HCT116 (cell line): Measurements from ENCODE around the gene EVX2. TPM values are rescaled to one million over a fixed set of nuclear protein-coding genes. Genes with fewer than 3 reads are reported as not detected.

Experiments
- ATAC-seq: fragments of 200-7000 bp; cut with Tn5 transposase; 2 replicates; pipeline ENCODE4 v1.9.1; 2020; ENCODE audit warnings: mild to moderate bottlenecking, moderate library complexity
- BruUV-seq: library from RNA; stranded (reverse); fragments of 400-500 nt; replicated peaks from 2 replicates; lab custom pipeline; 2021; lab: Mats Ljungman, UMichigan
- CTCF ChIA-PET: fragments of 300-600 bp; sonication (Branson Sonifier 250); formaldehyde crosslinking; loops from one replicate; lab custom pipeline; 2021; ENCODE audit warnings: antibody characterized with exemption; lab: Charles Lee
- POLR2A ChIA-PET: fragments of 300-600, 350-600 bp; sonication (Branson Sonifier 250); formaldehyde crosslinking; loops from one replicate; lab custom pipeline; 2021; ENCODE audit warnings: antibody characterized with exemption; lab: Charles Lee
- RAD21 ChIA-PET, 2 experiments: fragments of 300-600 bp; sonication (Branson Sonifier 250); formaldehyde crosslinking; loops; one replicate each; lab custom pipeline; 2023; ENCODE audit warnings: low total read pairs in 2 of 2; ENCODE audit not compliant: uncharacterized antibody in 2 of 2, unreplicated experiment in 2 of 2, low non-redundant PET in 1 of 2; lab: Charles Lee
- DNase-seq: peaks from one replicate; pipeline ENCODE4 v3.0.0-alpha.2; 2010; ENCODE audit warnings: low read depth, low spot score
- H2AFZ ChIP-seq: fragments of 200-600 bp; shearing (Covaris generic), sonication (generic); 2 replicates; pipeline ENCODE4 v1.6.1; 2017; ENCODE audit warnings: low read depth, mixed run types, mixed read lengths, antibody characterized with exemption, low read length; ENCODE audit not compliant: poor library complexity, severe bottlenecking
- H3K27ac ChIP-seq: 2 replicates; pipeline ENCODE4 v1.5.1; 2012; ENCODE audit warnings: low read depth, low read length
- H3K27me3 ChIP-seq: fragments of 200-600 bp; sonication (generic); 2 replicates; pipeline ENCODE4 v1.6.1; 2016; ENCODE audit warnings: mixed run types, low read length, mixed read lengths; ENCODE audit not compliant: insufficient read depth
- H3K36me3 ChIP-seq, 2 experiments: fragments of 200-500 bp in 1 of 2; fragments of 200-600 bp in 1 of 2; sonication (Bioruptor generic) in 1 of 2; sonication (generic) in 1 of 2; 2 replicates each; pipeline versions ENCODE4 v1.5.1 to v1.6.1; 2014 to 2016; ENCODE audit warnings: low read length in 2 of 2, inconsistent platforms in 1 of 2, mixed read lengths in 1 of 2, mixed run types in 1 of 2; ENCODE audit not compliant: insufficient read depth in 2 of 2, control insufficient read depth in 1 of 2
- H3K4me1 ChIP-seq, 2 experiments: fragments of 200-600 bp in 1 of 2; sonication (generic) in 1 of 2; 2 replicates each; pipeline versions ENCODE4 v1.5.1 to v1.6.1; 2012 to 2017; ENCODE audit warnings: low read length in 2 of 2, inconsistent platforms in 1 of 2, mild to moderate bottlenecking in 1 of 2, mixed read lengths in 1 of 2, mixed run types in 1 of 2, moderate library complexity in 1 of 2; ENCODE audit not compliant: insufficient read depth in 2 of 2, control insufficient read depth in 1 of 2
- H3K4me2 ChIP-seq: fragments of 200-600 bp; sonication (generic); 2 replicates; pipeline ENCODE4 v1.6.1; 2017; ENCODE audit warnings: mixed run types, low read length, mixed read lengths
- H3K4me3 ChIP-seq, 2 experiments: fragments of 200-600 bp in 1 of 2; sonication (generic) in 1 of 2; replicated peaks in 1 of 2; 2 replicates each; pipeline ENCODE4 v1.5.1; 2011 to 2016; ENCODE audit warnings: low read length in 2 of 2, control low read depth in 1 of 2, low read depth in 1 of 2, mild to moderate bottlenecking in 1 of 2, mixed read lengths in 1 of 2, mixed run types in 1 of 2
- H3K79me2 ChIP-seq: fragments of 200-600 bp; sonication (generic); 2 replicates; pipeline ENCODE4 v1.6.1; 2017; ENCODE audit warnings: mild to moderate bottlenecking, mixed run types, low read length, moderate library complexity, mixed read lengths; ENCODE audit not compliant: insufficient read depth
- H3K9ac ChIP-seq: fragments of 200-600 bp; sonication (generic); 2 replicates; pipeline ENCODE4 v1.6.1; 2016; ENCODE audit warnings: low read length, mixed read lengths
- H3K9me2 ChIP-seq: fragments of 200-600 bp; sonication (generic), shearing (Covaris generic); 2 replicates; pipeline ENCODE4 v1.6.1; 2017; ENCODE audit warnings: mixed run types, mild to moderate bottlenecking, moderate library complexity; ENCODE audit not compliant: insufficient read depth
- H3K9me3 ChIP-seq, 2 experiments: fragments of 200-500 bp in 1 of 2; fragments of 200-600 bp in 1 of 2; sonication (Bioruptor generic) in 1 of 2; sonication (generic) in 1 of 2; 2 replicates each; pipeline ENCODE4 v1.6.1; 2014 to 2017; ENCODE audit warnings: low read length in 2 of 2, mixed read lengths in 2 of 2, inconsistent platforms in 1 of 2, low read depth in 1 of 2, mild to moderate bottlenecking in 1 of 2, mixed run types in 1 of 2, moderate library complexity in 1 of 2; ENCODE audit not compliant: control insufficient read depth in 1 of 2, insufficient read depth in 1 of 2
- H4K20me1 ChIP-seq: fragments of 200-600 bp; sonication (generic), shearing (Covaris generic); 2 replicates; pipeline ENCODE4 v1.6.1; 2017; ENCODE audit warnings: mixed run types, mild to moderate bottlenecking, moderate library complexity; ENCODE audit not compliant: insufficient read depth
- ELF1 ChIP-seq: IDR thresholded peaks from 2 replicates; pipeline ENCODE4 v1.6.1; 2012; ENCODE audit warnings: low read depth, borderline replicate concordance
- EZH2phosphoT487 ChIP-seq: fragments of 200-600 bp; IDR thresholded peaks from 2 replicates; pipeline ENCODE4 v1.6.1; 2018; ENCODE audit warnings: antibody characterized with exemption, borderline replicate concordance
- FOSL1 ChIP-seq: IDR thresholded peaks from 2 replicates; pipeline ENCODE4 v1.6.1; 2012; ENCODE audit warnings: low read depth
- SRF ChIP-seq: IDR thresholded peaks from 2 replicates; pipeline ENCODE4 v1.6.1; 2012; ENCODE audit warnings: low read depth
- YY1 ChIP-seq: IDR thresholded peaks from 2 replicates; pipeline ENCODE4 v1.6.1; 2011; ENCODE audit warnings: low read length, low read depth, moderate library complexity, mild to moderate bottlenecking; ENCODE audit not compliant: insufficient replicate concordance; ENCODE audit errors: extremely low read depth
- intact Hi-C: fragments of 100-400 bp; cut with micrococcal nuclease; formaldehyde crosslinking; loops from 2 replicates; pipeline ENCODE4 v1.10.0; 2022
- total RNA-seq: library from RNA; stranded (reverse); gene quantifications from one replicate; pipeline ENCODE4 v1.2.1, GENCODE V29; 2021; ENCODE audit not compliant: unreplicated experiment
- TF ChIP-seq, protein P1 (sequence below), 3 experiments: fragments of 200-600 bp in 1 of 3; sonication (generic) in 1 of 3; IDR thresholded peaks in 2 of 3; conservative IDR thresholded peaks in 1 of 3; 2 replicates each; pipeline ENCODE4 v1.5.1; 2012 to 2017; ENCODE audit warnings: low read depth in 2 of 3, low read length in 2 of 3, antibody characterized with exemption in 1 of 3, borderline replicate concordance in 1 of 3, control low read depth in 1 of 3, mild to moderate bottlenecking in 1 of 3, mixed read lengths in 1 of 3, mixed run types in 1 of 3, moderate library complexity in 1 of 3; ENCODE audit not compliant: insufficient read depth in 1 of 3
- TF ChIP-seq, protein P2 (sequence below): IDR thresholded peaks from 2 replicates; pipeline ENCODE4 v1.6.1; 2011; ENCODE audit warnings: mild to moderate bottlenecking, low read length, moderate library complexity; ENCODE audit not compliant: insufficient replicate concordance; ENCODE audit errors: extremely low read depth
- TF ChIP-seq, protein P3 (sequence below): IDR thresholded peaks from 2 replicates; pipeline ENCODE4 v1.6.1; 2012

Gene EVX2
- total RNA-seq, 1 experiment from 2014 or later = not detected

DNA sequence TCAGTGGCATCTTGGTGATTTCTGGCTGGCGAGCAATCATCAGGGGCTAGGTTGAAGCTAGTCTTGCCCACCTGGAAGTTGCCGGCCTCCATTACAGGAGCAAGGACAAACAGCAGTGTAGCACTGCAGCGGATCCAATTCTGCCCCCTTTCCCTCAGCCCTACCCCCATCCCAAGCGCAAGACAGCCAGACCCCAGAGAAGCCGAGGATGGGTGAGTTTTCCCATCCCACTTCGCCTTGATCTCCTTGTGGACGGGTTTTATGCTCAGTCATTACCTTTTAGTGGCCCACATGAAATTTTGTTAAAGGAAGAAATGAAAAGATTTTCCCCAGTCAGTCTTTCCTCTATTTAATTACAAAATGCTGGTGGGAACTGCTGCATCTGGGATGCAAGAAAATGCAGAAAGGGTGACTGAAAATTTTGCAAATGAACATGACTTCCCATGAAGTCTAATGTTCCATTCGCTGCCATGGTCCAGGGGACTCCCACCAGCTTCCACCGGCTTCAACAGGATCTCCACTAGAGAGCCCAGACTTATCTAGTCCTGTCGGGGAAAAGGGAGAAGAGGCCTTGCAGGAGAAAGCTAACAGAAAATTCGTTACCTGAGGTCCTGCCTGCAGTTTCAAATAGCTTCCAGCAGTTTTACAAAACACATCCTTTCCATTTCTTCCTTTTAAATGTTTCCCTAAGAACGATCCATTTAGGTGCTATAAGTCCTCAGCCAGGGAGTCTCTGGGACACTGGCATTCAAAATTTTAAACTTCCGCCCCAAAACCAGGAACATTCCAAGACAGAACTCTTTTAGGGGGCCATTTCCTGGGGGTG, 36.8 kb upstream of the EVX2 start:
- TF ChIP-seq, protein P1, sequence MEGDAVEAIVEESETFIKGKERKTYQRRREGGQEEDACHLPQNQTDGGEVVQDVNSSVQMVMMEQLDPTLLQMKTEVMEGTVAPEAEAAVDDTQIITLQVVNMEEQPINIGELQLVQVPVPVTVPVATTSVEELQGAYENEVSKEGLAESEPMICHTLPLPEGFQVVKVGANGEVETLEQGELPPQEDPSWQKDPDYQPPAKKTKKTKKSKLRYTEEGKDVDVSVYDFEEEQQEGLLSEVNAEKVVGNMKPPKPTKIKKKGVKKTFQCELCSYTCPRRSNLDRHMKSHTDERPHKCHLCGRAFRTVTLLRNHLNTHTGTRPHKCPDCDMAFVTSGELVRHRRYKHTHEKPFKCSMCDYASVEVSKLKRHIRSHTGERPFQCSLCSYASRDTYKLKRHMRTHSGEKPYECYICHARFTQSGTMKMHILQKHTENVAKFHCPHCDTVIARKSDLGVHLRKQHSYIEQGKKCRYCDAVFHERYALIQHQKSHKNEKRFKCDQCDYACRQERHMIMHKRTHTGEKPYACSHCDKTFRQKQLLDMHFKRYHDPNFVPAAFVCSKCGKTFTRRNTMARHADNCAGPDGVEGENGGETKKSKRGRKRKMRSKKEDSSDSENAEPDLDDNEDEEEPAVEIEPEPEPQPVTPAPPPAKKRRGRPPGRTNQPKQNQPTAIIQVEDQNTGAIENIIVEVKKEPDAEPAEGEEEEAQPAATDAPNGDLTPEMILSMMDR (IDR thresholded peaks at IDR 0.05 in 2 of 3, conservative IDR thresholded peaks at IDR 0.05 in 1 of 3; ENCODE audit: borderline replicate concordance in 1 of 3, insufficient read depth in 1 of 3, low read depth in 2 of 3, low read length in 2 of 3) = no peak
- TF ChIP-seq ELF1 (no peak), EZH2phosphoT487 (no peak), SRF (no peak), FOSL1 (no peak), YY1 (no peak)
- TF ChIP-seq, protein P2, sequence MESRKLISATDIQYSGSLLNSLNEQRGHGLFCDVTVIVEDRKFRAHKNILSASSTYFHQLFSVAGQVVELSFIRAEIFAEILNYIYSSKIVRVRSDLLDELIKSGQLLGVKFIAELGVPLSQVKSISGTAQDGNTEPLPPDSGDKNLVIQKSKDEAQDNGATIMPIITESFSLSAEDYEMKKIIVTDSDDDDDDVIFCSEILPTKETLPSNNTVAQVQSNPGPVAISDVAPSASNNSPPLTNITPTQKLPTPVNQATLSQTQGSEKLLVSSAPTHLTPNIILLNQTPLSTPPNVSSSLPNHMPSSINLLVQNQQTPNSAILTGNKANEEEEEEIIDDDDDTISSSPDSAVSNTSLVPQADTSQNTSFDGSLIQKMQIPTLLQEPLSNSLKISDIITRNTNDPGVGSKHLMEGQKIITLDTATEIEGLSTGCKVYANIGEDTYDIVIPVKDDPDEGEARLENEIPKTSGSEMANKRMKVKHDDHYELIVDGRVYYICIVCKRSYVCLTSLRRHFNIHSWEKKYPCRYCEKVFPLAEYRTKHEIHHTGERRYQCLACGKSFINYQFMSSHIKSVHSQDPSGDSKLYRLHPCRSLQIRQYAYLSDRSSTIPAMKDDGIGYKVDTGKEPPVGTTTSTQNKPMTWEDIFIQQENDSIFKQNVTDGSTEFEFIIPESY = no peak
- TF ChIP-seq, protein P3, sequence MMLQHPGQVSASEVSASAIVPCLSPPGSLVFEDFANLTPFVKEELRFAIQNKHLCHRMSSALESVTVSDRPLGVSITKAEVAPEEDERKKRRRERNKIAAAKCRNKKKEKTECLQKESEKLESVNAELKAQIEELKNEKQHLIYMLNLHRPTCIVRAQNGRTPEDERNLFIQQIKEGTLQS = no peak
- TF ChIP-seq, all 23 proteins: peak for 0
- Histone ChIP-seq H3K4me3 (no peak overlapping the region), H3K79me2 (no peaks in the 10 kb centered on the region), H3K36me3 (no peaks in the 10 kb centered on the region), H3K9me3 (no peaks in the 10 kb centered on the region), H3K27me3 (no peaks in the 10 kb centered on the region), H4K20me1 (no peaks in the 10 kb centered on the region), H3K4me1 (peaks cover 0 to 5% of the 10 kb centered on the region in 2 experiments; a peak in 1 of 4 replicates), H2AFZ (no peak overlapping the region), H3K9ac (no peak overlapping the region), H3K27ac (no peak overlapping the region), H3K9me2 (no peaks in the 10 kb centered on the region), H3K4me2 (no peak overlapping the region)
- no TSS peak for BruUV-seq
- no peak for ATAC-seq
- ChIA-PET POLR2A (no interaction called here), RAD21 (no interaction called here), CTCF (interaction anchor here (0.8 to 2.1 kb wide), 6 partner anchors 10 to 1028 kb away, joined by 3 to 11 read pairs (median 4); no protein-coding TSS in a partner anchor)
- intact Hi-C loops = no loop called here
- DNase-seq = no peak
